ENCODE results near the gene B3GNT3. TPM values are rescaled to one million over a fixed set of nuclear protein-coding genes. Genes with fewer than 3 reads are reported as not detected.
A peak's percentile ranks its signal among the peaks of the same experiment; 100 is the strongest.
"Not testable (repeated sequence)": the region's sequence is repeated elsewhere in the genome, so short reads cannot be mapped to it uniquely, and the experiment has no call there.

The B3GNT3 gene
- total RNA-seq, 2 donors from 2014 or later = 2.3 TPM; not detected in 1

- H3K27me3 ChIP-seq (replicated peaks; ENCODE audit: insufficient read depth) = no peaks in the 10 kb centered on the region
- no peaks in the 10 kb centered on the region for H3K36me3 ChIP-seq
- DNase-seq (ENCODE audit: low spot score) (no peak), ATAC-seq (ENCODE audit: insufficient number of reproducible peaks, low FRiP score, low read depth) (no peak)
- no peak overlapping the region for H3K4me3 ChIP-seq
- H3K9me3 ChIP-seq = no peaks in the 10 kb centered on the region
- peaks cover 0 to 8% of the 10 kb centered on the region in 2 donors for H3K4me1 ChIP-seq (ENCODE audit: control insufficient read depth in 1 of 2, low read depth in 2 of 2)
- no peak overlapping the region for H3K27ac ChIP-seq
- TF ChIP-seq CTCF (IDR thresholded peaks at IDR 0.05) = no peak
These were observed 27.4 kb upstream of the B3GNT3 start for GRCh38 chr19:17767559-17767958.

GRCh38 chr19:17770613-17771012, 24.3 kb upstream of the B3GNT3 start:
- ATAC-seq (ENCODE audit: insufficient number of reproducible peaks, low FRiP score, low read depth) (no peak), DNase-seq (ENCODE audit: low spot score) (no peak)
- Histone ChIP-seq H3K36me3 (no peaks in the 10 kb centered on the region), H3K4me1 (ENCODE audit: control insufficient read depth in 1 of 2, low read depth in 2 of 2) (peaks cover 0 to 8% of the 10 kb centered on the region in 2 donors), H3K4me3 (no peak overlapping the region), H3K9me3 (no peaks in the 10 kb centered on the region), H3K27ac (no peak overlapping the region), H3K27me3 (replicated peaks; ENCODE audit: insufficient read depth) (no peaks in the 10 kb centered on the region)
- TF ChIP-seq CTCF (IDR thresholded peaks at IDR 0.05) = no peak

DNA sequence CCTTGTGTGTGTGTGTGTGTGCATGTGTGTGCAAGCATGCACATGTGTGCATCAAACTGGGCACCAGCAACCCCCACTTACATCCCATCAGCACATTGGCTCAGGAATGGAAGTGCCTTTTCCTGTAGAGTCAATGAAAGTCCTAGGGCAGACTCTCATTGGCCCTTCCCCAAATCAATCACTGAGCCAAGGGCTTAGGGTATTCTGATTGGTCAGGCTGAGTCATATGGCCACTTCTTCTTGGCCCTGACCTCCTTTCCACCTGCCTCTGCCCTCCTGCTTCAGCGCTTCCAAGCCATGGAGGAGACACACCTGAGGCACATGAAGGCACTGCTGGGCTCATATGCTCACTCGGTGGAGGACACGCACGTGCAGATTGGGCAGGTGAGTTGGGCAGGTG, 22.8 kb upstream of the B3GNT3 start:
- no peaks in the 10 kb centered on the region for H3K4me1 ChIP-seq (ENCODE audit: control insufficient read depth in 1 of 2, low read depth in 2 of 2)
- TF ChIP-seq CTCF (IDR thresholded peaks at IDR 0.05) = no peak
- ATAC-seq (ENCODE audit: insufficient number of reproducible peaks, low FRiP score, low read depth) = no peak

GRCh38 chr19:17775245-17775927, 19.6 kb upstream of the B3GNT3 start:
- Histone ChIP-seq H3K36me3 (no peaks in the 10 kb centered on the region), H3K9me3 (no peaks in the 10 kb centered on the region), H3K4me3 (no peak overlapping the region), H3K4me1 (ENCODE audit: control insufficient read depth in 1 of 2, low read depth in 2 of 2) (peaks cover 0 to 6% of the 10 kb centered on the region in 2 donors), H3K27me3 (replicated peaks; ENCODE audit: insufficient read depth) (peaks cover 12% of the 10 kb centered on the region), H3K27ac (no peak overlapping the region)
- no peak for ATAC-seq (ENCODE audit: insufficient number of reproducible peaks, low FRiP score, low read depth)
- peak; percentile 27 for TF ChIP-seq CTCF (IDR thresholded peaks at IDR 0.05)
- DNase-seq (ENCODE audit: low spot score) = no peak

More for the DNA sequence above, 22.8 kb upstream of the B3GNT3 start:
- DNase-seq (ENCODE audit: low spot score) = no peak
- Histone ChIP-seq H3K9me3 (no peaks in the 10 kb centered on the region), H3K27ac (no peak overlapping the region), H3K4me3 (no peak overlapping the region), H3K36me3 (no peaks in the 10 kb centered on the region), H3K27me3 (replicated peaks; ENCODE audit: insufficient read depth) (no peaks in the 10 kb centered on the region)

DNA sequence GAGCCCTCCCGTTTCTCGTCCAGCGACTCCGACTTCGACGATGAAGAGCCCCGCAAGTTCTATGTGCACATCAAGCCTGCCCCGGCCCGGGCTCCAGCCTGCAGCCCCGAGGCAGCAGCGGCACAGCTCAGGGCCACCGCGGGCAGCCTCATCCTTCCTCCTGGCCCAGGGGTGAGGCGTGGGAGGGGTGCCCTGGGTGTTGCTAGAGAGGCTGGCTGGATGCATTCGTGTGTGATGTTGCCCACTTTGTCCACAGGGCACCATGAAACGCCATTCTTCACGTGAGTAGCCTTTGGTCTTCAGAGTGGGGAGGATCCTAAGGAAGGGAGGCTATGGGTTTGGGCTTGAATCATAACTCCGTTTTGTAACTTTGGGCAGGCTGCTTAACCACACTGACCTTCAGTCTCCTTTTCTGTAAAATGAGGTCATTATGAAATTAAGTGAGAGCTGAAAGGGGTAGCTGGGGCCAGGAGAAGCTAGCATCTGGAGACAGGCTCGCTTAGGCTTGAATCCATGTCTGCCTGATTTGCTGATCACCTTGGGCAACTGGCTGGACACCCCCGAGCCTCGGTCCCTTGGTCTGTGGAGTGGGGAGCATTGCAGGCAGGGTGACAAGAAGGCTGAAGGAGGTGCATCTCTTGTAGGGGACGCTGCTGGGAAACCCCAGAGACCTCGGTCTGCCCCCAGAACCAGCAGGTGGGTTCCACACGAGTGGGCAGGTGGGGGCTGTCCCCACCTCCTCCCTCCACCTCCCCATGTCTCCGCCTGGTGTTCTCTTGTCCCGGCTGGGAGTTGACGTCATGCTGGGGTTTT, 18.7 kb upstream of the B3GNT3 start:
- H3K4me1 ChIP-seq (ENCODE audit: control insufficient read depth in 1 of 2, low read depth in 2 of 2) = peaks cover 0 to 6% of the 10 kb centered on the region in 2 donors
- no peak for TF ChIP-seq CTCF (IDR thresholded peaks at IDR 0.05)
- no peaks in the 10 kb centered on the region for H3K36me3 ChIP-seq
- H3K27ac ChIP-seq = no peak overlapping the region
- H3K4me3 ChIP-seq = no peak overlapping the region
- H3K9me3 ChIP-seq = no peaks in the 10 kb centered on the region
- DNase-seq (ENCODE audit: low spot score) (no peak), ATAC-seq (ENCODE audit: insufficient number of reproducible peaks, low FRiP score, low read depth) (no peak)
- peaks cover 12% of the 10 kb centered on the region for H3K27me3 ChIP-seq (replicated peaks; ENCODE audit: insufficient read depth)

GRCh38 chr19:17777840-17778239, 17.1 kb upstream of the B3GNT3 start:
- H3K27me3 ChIP-seq (replicated peaks; ENCODE audit: insufficient read depth) = peaks cover 12% of the 10 kb centered on the region
- not testable (repeated sequence) for H3K36me3 ChIP-seq; H3K27ac ChIP-seq; H3K9me3 ChIP-seq; H3K4me1 ChIP-seq (ENCODE audit: control insufficient read depth in 1 of 2, low read depth in 2 of 2); ATAC-seq (ENCODE audit: insufficient number of reproducible peaks, low FRiP score, low read depth); DNase-seq (ENCODE audit: low spot score); H3K4me3 ChIP-seq

Measured in thoracic aorta (tissue), 2 donors.